ENCODE data around the gene REXO1. TPM values are rescaled to one million over a fixed set of nuclear protein-coding genes. Genes with fewer than 3 reads are reported as not detected.
A peak's percentile ranks its signal among the peaks of the same experiment; 100 is the strongest.

REXO1 gene
- polyA plus RNA-seq, 2 of the 4 experiments (the other 2 are of a cell fraction): 5.6 to 13.8 TPM

DNA sequence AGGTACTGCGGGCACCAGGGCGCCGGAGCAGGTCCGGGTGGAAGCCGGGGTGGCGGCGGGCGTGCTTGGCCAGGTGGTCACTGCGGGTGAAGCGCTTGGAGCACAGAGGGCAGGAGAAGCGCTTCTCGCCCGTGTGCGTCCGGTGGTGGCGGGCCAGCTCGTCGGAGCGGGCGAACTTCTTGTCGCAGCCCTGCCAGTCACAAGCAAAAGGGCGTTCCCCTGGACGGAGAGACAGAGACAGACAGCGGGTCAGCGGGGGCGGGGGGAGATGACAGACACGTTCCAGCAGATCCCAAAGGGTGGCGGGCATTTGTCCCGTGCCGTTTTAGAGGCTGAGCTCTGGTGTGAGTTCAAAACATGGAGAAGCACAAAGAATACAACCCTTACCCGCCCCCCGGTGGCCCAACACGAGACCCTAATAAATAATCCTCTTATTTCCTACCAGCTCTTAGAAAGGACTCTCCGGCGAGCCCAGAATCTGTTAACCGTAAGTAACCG lies 6.3 kb upstream of the REXO1 start:
- TF ChIP-seq KDM1A (IDR thresholded peaks at IDR 0.05; ENCODE audit: low read depth) (no peak), BHLHE40 (IDR thresholded peaks at IDR 0.05; ENCODE audit: low read depth, low read length) (no peak), FOXS1 (CRISPR knock-in tag; IDR thresholded peaks at IDR 0.05) (no peak), HOXB13 (CRISPR knock-in tag; IDR thresholded peaks at IDR 0.05; ENCODE audit: low read depth) (no peak), ZNF302 (CRISPR knock-in tag; IDR thresholded peaks at IDR 0.05) (no peak), RFX5 (IDR thresholded peaks at IDR 0.05) (no peak), CBX2 (IDR thresholded peaks at IDR 0.05; ENCODE audit: borderline replicate concordance, low read depth) (no peak), ZFP36 (IDR thresholded peaks at IDR 0.05; ENCODE audit: borderline replicate concordance, partially characterized antibody) (no peak), KDM5A (IDR thresholded peaks at IDR 0.05) (no peak), POLR2A (IDR thresholded peaks at IDR 0.05; ENCODE audit: low read length) (no peak), TP53 (CRISPR knock-in tag; IDR thresholded peaks at IDR 0.05) (no peak)
- TF ChIP-seq, protein P1, sequence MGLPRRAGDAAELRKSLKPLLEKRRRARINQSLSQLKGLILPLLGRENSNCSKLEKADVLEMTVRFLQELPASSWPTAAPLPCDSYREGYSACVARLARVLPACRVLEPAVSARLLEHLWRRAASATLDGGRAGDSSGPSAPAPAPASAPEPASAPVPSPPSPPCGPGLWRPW (IDR thresholded peaks at IDR 0.05): no peak
- TF ChIP-seq, protein P2, sequence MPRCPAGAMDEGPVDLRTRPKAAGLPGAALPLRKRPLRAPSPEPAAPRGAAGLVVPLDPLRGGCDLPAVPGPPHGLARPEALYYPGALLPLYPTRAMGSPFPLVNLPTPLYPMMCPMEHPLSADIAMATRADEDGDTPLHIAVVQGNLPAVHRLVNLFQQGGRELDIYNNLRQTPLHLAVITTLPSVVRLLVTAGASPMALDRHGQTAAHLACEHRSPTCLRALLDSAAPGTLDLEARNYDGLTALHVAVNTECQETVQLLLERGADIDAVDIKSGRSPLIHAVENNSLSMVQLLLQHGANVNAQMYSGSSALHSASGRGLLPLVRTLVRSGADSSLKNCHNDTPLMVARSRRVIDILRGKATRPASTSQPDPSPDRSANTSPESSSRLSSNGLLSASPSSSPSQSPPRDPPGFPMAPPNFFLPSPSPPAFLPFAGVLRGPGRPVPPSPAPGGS (IDR thresholded peaks at IDR 0.05): no peak
- TF ChIP-seq, protein P3, sequence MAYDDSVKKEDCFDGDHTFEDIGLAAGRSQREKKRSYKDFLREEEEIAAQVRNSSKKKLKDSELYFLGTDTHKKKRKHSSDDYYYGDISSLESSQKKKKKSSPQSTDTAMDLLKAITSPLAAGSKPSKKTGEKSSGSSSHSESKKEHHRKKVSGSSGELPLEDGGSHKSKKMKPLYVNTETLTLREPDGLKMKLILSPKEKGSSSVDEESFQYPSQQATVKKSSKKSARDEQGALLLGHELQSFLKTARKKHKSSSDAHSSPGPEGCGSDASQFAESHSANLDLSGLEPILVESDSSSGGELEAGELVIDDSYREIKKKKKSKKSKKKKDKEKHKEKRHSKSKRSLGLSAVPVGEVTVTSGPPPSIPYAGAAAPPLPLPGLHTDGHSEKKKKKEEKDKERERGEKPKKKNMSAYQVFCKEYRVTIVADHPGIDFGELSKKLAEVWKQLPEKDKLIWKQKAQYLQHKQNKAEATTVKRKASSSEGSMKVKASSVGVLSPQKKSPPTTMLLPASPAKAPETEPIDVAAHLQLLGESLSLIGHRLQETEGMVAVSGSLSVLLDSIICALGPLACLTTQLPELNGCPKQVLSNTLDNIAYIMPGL (CRISPR knock-in tag; IDR thresholded peaks at IDR 0.05; ENCODE audit: borderline replicate concordance): no peak
- TF ChIP-seq, protein P4, sequence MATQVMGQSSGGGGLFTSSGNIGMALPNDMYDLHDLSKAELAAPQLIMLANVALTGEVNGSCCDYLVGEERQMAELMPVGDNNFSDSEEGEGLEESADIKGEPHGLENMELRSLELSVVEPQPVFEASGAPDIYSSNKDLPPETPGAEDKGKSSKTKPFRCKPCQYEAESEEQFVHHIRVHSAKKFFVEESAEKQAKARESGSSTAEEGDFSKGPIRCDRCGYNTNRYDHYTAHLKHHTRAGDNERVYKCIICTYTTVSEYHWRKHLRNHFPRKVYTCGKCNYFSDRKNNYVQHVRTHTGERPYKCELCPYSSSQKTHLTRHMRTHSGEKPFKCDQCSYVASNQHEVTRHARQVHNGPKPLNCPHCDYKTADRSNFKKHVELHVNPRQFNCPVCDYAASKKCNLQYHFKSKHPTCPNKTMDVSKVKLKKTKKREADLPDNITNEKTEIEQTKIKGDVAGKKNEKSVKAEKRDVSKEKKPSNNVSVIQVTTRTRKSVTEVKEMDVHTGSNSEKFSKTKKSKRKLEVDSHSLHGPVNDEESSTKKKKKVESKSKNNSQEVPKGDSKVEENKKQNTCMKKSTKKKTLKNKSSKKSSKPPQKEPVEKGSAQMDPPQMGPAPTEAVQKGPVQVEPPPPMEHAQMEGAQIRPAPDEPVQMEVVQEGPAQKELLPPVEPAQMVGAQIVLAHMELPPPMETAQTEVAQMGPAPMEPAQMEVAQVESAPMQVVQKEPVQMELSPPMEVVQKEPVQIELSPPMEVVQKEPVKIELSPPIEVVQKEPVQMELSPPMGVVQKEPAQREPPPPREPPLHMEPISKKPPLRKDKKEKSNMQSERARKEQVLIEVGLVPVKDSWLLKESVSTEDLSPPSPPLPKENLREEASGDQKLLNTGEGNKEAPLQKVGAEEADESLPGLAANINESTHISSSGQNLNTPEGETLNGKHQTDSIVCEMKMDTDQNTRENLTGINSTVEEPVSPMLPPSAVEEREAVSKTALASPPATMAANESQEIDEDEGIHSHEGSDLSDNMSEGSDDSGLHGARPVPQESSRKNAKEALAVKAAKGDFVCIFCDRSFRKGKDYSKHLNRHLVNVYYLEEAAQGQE (IDR thresholded peaks at IDR 0.05): no peak
- Histone ChIP-seq H3K27ac (peak overlapping the region; percentile 85 to 100), H3K4me3 (peak overlapping the region; percentile 30; the same call in 2 of the 3 replicates), H3K9me3 (no peaks in the 10 kb centered on the region), H3K4me1 (peaks cover 71% of the 10 kb centered on the region), H3K4me2 (peak overlapping the region; percentile 99)
- ATAC-seq (no peak), DNase-seq (ENCODE audit: low read depth in 1 of 2, low spot score in 1 of 2) (no peak), FAIRE-seq (no peak)
- POLR2A ChIA-PET: interaction anchor here (0.6 to 1.0 kb wide), 4 partner anchors 11 to 610 kb away, joined by 3 to 4 read pairs (median 4); no protein-coding TSS in a partner anchor
- CTCF ChIA-PET: interaction anchor here (0.8 to 7.4 kb wide), 4 partner anchors 10 to 27 kb away, joined by 4 to 60 read pairs (median 6); no protein-coding TSS in a partner anchor
- 53% methylated on average over 15 of the region's 37 CpGs for WGBS (ENCODE audit: missing lambda C conversion rate)

DNA sequence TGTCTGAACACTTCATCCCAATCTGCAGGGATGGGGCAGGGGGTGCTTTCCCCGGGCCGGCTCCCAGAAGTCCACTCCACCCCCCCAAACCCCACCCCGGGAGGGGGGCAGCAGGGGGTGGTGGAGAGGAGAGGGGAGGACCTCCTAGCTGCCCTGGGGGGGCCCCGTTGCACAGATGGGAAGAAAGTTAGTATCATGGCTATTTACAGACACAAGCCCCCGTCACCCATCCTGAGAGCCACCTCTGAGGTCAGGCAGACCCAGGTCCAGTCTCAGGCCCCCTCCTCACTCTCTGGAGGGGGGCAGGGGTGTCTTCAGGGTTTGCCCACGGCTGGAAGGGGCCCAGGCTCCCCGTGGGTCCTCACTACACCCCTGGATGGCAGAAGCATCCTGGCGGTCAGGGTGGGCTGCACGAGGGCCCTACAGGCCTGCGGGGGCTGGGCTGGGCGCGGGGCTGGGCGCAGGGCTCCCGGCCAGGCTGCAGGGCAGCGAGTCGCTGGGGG lies 5.8 kb upstream of the REXO1 start:
- ChIA-PET POLR2A (no interaction called here), CTCF (interaction anchor here (0.8 to 7.4 kb wide), 7 partner anchors 10 to 28 kb away, joined by 4 to 60 read pairs (median 5); no protein-coding TSS in a partner anchor)
- WGBS (ENCODE audit: missing lambda C conversion rate): 60% methylated on average over 2 of the region's 16 CpGs
- Histone ChIP-seq H3K9me3 (no peaks in the 10 kb centered on the region), H3K4me3 (no peak overlapping the region), H3K27ac (peak overlapping the region; percentile 68 to 100), H3K4me2 (peak overlapping the region; percentile 99), H3K4me1 (peaks cover 66% of the 10 kb centered on the region)
- no peak for DNase-seq (ENCODE audit: low read depth in 1 of 2, low spot score in 1 of 2)
- no peak for FAIRE-seq
- TF ChIP-seq HOXB5 (CRISPR knock-in tag; IDR thresholded peaks at IDR 0.05) (no peak), RAD21 (conservative IDR thresholded peaks at IDR 0.05 in 1 of 2, IDR thresholded peaks at IDR 0.05 in 1 of 2) (no peak), SMC3 (IDR thresholded peaks at IDR 0.05) (no peak), MYC (IDR thresholded peaks at IDR 0.05; ENCODE audit: borderline replicate concordance, low read length) (no peak), EHF (CRISPR knock-in tag; IDR thresholded peaks at IDR 0.05) (no peak), FOXS1 (CRISPR knock-in tag; IDR thresholded peaks at IDR 0.05) (no peak), CHD4 (IDR thresholded peaks at IDR 0.05; ENCODE audit: borderline replicate concordance) (no peak), BHLHE40 (IDR thresholded peaks at IDR 0.05; ENCODE audit: low read depth, low read length) (no peak), CBX8 (IDR thresholded peaks at IDR 0.05) (no peak), MAFK (IDR thresholded peaks at IDR 0.05; ENCODE audit: partially characterized antibody) (no peak), TP53 (CRISPR knock-in tag; IDR thresholded peaks at IDR 0.05) (no peak), POLR2AphosphoS2 (conservative IDR thresholded peaks at IDR 0.05; ENCODE audit: low read length) (no peak)
- TF ChIP-seq, protein P2 (IDR thresholded peaks at IDR 0.05): no peak
- TF ChIP-seq, protein P5, sequence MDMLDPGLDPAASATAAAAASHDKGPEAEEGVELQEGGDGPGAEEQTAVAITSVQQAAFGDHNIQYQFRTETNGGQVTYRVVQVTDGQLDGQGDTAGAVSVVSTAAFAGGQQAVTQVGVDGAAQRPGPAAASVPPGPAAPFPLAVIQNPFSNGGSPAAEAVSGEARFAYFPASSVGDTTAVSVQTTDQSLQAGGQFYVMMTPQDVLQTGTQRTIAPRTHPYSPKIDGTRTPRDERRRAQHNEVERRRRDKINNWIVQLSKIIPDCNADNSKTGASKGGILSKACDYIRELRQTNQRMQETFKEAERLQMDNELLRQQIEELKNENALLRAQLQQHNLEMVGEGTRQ (IDR thresholded peaks at IDR 0.05): no peak
- TF ChIP-seq, protein P6, sequence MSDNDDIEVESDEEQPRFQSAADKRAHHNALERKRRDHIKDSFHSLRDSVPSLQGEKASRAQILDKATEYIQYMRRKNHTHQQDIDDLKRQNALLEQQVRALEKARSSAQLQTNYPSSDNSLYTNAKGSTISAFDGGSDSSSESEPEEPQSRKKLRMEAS (IDR thresholded peaks at IDR 0.05): no peak
- no peak for ATAC-seq

All from A549 (cell line).